AML-193 (cell line): ENCODE data around the gene SRRT.

Experiments used
- DNase-seq, 2 experiments: peaks; one replicate each; lab custom pipeline; 2025; lab: John Stamatoyannopoulos, UW

SRRT gene

DNA sequence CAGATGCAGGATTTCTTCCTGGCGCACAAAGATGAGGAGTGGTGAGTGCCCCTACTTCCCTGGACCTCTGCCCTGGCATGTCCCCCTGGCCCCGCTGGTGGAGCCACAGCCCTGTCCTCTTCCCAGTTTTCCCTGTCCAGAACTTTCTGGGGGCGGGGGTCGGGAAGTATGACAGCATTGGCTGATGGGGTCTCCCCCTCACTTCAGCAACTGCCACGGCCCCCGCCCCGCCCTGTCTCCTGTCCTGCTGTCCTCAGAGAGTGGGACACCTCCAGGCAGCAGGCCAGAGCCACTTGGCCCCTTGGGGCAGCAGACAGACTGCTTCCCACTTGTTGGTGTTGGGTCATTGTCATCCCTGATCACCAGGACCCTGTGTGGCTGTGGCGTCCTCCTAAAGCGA, 7.3 kb downstream of the SRRT start:
- DNase-seq, result no peak

- no peak for DNase-seq
Measured at GRCh38 chr7:100882785-100883526, 8.1 kb downstream of the SRRT start.

DNA sequence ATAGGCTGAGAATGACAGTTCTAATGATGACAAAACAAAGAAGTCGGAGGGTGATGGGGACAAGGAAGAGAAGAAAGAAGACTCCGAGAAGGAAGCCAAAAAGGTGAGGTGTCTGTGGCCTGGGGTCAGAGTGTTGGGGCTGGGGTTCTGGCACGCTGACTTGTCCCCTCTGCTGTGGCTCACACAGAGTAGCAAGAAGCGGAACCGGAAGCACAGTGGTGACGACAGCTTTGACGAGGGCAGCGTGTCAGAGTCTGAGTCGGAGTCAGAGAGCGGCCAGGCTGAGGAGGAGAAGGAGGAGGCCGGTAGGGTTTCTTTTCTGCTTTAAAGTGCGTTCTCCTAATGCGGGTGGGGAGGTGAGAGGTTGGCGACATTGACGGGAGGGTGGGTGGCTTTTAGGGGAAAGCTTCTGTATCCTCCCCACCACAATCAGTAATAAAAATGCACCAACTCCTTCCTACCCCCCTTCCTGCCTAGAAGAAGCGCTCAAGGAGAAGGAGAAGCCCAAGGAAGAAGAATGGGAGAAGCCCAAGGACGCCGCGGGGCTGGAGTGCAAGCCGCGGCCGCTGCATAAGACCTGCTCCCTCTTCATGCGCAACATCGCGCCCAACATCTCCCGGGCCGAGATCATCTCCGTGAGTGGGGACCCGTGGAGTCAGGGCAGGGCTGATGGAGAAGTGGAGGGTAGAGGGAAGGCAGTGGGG, 10.0 kb downstream of the SRRT start:
- DNase-seq, result no peak

- no peak for DNase-seq
Measured at GRCh38 chr7:100885440-100886141, 10.7 kb downstream of the SRRT start.

GRCh38 chr7:100886142-100886935, 11.4 kb downstream of the SRRT start:
- DNase-seq, result no peak

- no peak for DNase-seq
Measured at GRCh38 chr7:100886936-100887515, 12.1 kb downstream of the SRRT start.

DNA sequence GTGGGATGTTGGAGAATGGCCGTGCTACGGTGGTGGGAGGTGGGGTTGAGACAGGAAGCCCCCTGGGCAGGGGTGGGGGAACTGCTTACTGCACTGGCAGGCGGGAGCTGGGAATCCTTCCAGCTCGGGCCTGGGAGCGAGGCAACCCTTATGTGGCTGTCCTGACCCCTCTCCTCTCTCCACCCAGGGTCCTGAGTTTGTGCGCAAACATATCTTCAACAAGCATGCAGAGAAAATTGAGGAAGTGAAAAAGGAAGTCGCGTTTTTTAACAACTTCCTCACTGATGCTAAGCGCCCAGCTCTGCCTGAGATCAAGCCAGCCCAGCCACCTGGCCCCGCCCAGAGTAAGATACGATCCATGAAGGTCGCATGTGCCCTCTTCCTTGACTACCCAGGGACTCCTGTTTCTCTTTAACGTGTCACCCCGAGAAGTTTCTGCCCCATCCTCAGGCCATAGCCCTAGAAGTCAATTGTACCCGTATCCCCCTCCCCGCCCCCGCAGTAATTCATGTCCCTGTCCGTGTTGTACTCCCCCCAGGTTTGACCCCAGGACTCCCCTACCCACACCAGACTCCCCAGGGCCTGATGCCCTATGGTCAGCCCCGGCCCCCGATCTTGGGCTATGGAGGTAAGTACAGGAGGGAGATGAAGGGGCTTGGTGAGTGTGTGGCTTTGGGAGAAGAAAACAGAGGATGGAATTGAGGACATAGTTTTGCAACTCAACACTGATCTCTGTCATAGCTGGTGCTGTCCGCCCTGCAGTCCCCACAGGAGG, 12.8 kb downstream of the SRRT start:
- peak; percentile 73 for DNase-seq

DNA sequence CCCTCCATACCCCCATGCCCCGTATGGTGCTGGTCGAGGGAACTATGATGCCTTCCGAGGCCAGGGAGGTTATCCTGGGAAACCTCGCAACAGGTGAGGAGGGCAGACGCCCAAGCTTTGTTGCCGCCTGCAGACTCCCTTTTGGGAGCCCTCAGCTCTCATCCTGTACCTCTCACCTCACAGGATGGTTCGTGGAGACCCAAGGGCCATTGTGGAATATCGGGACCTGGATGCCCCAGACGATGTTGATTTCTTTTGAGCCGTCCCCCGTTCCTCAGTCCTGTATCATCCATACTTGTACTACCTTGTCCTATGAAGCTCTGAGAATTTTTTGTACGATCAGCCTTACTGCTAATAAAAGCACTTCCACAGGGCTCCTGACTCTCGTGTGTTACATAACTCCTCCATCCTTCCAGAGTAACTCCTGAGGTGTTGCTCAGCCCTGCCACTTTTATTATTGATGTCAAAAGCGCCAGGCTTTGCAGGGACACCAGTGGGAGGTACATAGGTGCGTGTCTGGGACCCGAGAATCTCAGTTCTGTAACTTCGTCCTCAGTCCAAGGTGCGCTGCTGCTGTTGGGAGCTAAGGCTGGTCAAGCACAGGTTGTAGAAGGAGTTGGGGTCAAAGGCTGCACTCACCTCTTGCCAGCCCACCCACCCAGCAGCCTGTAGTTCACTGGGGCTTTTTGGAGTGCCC, 13.5 kb downstream of the SRRT start:
- DNase-seq, result no peak

GRCh38 chr7:100888988-100889750, 14.3 kb downstream of the SRRT start, which contains the start of gene UFSP1:
UFSP1 (minus strand) TSS chr7:100889715; CDS start chr7:100889271, 444 bp downstream.
- DNase-seq, result peak in 1 of 2 experiments; percentile 56

DNA sequence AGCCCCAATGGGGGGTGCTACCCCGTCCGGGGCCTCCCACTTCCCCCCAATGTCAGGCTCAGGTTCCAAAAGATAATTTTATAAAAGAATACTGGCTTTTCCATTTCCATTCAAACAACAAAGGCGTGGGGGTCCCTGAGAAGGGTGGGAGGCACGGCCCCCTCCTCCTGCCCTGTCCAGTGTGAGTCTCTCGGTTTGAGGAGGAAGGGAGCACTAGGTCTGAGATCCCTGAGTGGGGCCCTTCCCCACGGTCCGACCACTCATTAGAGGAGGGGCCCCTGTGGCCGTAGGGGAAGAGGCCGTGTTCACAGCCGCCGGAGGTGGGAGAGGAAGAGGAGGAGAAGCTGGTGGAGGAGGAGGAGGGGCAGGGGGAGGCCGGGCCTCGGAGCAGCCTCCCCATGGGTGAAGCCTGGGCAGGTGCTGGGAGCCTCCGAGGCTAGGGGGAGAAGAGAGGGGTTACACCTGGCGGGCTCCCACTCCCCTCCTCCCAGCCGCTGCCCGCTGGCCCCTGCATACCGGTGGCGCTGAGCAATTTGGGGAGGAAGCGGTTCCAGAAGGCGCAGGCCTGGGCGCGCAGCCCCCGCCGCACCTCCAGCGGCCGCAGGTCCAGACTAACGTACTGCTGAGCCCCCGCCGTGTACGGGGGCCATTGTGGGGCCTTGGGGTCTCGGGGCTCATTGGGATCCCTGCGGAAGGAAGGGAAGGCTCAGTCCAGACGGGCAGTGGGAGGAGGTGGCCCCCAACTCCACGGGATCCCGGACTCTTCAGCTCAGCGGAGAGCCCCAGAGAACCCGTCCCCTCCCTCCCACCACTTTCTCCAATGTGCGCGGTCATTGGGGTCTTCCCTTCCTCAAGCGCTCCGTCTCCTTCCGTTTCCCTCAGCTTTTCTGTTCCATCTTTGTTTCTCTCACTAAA, 16.0 kb downstream of the SRRT start:
- DNase-seq, result no peak

- no peak for DNase-seq
Measured at GRCh38 chr7:100891568-100892247, 16.8 kb downstream of the SRRT start.

- DNase-seq, result no peak
Measured at GRCh38 chr7:100892364-100893317, 17.7 kb downstream of the SRRT start.

GRCh38 chr7:100893318-100893895, 18.5 kb downstream of the SRRT start:
- DNase-seq, result no peak

DNA sequence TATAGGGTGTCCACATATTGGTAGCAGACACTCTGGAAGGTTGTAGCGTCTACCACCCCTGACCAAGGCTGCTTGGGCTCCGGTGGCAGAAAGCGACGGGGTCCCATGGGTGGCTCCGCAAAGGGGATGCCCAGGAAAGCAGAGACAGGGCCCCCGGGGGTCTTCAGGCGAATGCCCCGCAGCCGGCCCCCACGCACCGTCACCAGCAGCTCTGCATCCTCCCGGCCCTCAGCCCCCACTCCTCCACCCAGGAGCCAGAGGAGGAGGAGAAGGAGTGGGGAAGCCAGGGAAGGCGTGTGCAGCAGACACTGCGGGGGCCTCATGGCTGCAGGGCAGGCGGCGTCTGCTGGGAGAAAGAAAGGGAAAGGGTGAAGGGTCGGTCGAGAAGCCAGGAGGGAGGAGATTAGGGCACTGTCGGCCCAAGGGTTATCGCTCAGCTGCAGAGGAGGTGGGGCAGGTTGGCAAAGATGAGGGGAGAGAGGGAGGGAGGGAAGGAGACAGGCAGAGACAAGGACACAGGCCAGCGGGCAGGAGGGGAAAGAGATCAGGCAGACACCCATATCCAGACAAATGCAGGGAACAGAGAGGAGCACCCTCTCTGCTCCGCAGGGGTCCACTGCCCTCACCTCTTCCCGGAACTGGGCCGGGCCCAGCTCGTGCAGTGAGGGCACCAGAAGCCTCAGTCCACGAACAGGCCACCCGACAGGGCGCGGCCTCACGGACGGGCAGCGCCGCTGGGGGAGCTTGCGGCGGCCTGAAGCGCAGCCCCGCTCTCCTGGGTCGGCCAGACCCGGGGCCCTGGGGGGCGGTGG, 19.2 kb downstream of the SRRT start:
- DNase-seq, result no peak
